Measurements from ENCODE around the gene FOXJ1. TPM values are rescaled to one million over a fixed set of nuclear protein-coding genes. Genes with fewer than 3 reads are reported as not detected.
"Not testable (repeated sequence)": the region's sequence is repeated elsewhere in the genome, so short reads cannot be mapped to it uniquely, and the experiment has no call there.

FOXJ1 gene
- total RNA-seq = 1.3 TPM

GRCh38 chr17:76141212-76142038 lies at the start of gene FOXJ1:
Gene FOXJ1, minus strand, starts transcription at chr17:76141245. Its CDS starts 850 bp downstream, at chr17:76140395.
- peaks cover 18% of the 10 kb centered on the region for H3K27me3 ChIP-seq (ENCODE audit: insufficient read depth, low read length)
- H3K9me3 ChIP-seq (ENCODE audit: low read depth, low read length) = no peaks in the 10 kb centered on the region
- peak within 1 kb of the TSS; percentile 32 for H3K4me3 ChIP-seq (ENCODE audit: low read length)
- H3K4me1 ChIP-seq (ENCODE audit: insufficient read depth, low read length) = peaks cover 62% of the 10 kb centered on the region

GRCh38 chr17:76189741-76190140 lies 48.7 kb upstream of the FOXJ1 start:
- Histone ChIP-seq H3K27me3 (ENCODE audit: insufficient read depth, low read length) (no peaks in the 10 kb centered on the region), H3K4me3 (ENCODE audit: low read length) (no peak overlapping the region), H3K4me1 (ENCODE audit: insufficient read depth, low read length) (peaks cover 48% of the 10 kb centered on the region), H3K9me3 (ENCODE audit: low read depth, low read length) (no peaks in the 10 kb centered on the region)

- Histone ChIP-seq H3K4me1 (ENCODE audit: insufficient read depth, low read length) (peaks cover 48% of the 10 kb centered on the region), H3K27me3 (ENCODE audit: insufficient read depth, low read length) (no peaks in the 10 kb centered on the region), H3K4me3 (ENCODE audit: low read length) (no peak overlapping the region), H3K9me3 (ENCODE audit: low read depth, low read length) (no peaks in the 10 kb centered on the region)
Observed at GRCh38 chr17:76189247-76189646, 48.2 kb upstream of the FOXJ1 start.

- H3K4me1 ChIP-seq (ENCODE audit: insufficient read depth, low read length) = peaks cover 44% of the 10 kb centered on the region
- H3K4me3 ChIP-seq (ENCODE audit: low read length) = no peak overlapping the region
- H3K27me3 ChIP-seq (ENCODE audit: insufficient read depth, low read length) = no peaks in the 10 kb centered on the region
- H3K9me3 ChIP-seq (ENCODE audit: low read depth, low read length) = no peaks in the 10 kb centered on the region
Observed at GRCh38 chr17:76188213-76189016, 47.4 kb upstream of the FOXJ1 start.

GRCh38 chr17:76186774-76187173 lies 45.7 kb upstream of the FOXJ1 start:
- not testable (repeated sequence) for H3K4me3 ChIP-seq (ENCODE audit: low read length); H3K27me3 ChIP-seq (ENCODE audit: insufficient read depth, low read length)
- peaks cover 39% of the 10 kb centered on the region for H3K4me1 ChIP-seq (ENCODE audit: insufficient read depth, low read length)

GRCh38 chr17:76184290-76184689 lies 43.2 kb upstream of the FOXJ1 start:
- Histone ChIP-seq H3K4me1 (ENCODE audit: insufficient read depth, low read length) (peaks cover 39% of the 10 kb centered on the region), H3K4me3 (ENCODE audit: low read length) (no peak overlapping the region)

More at GRCh38 chr17:76186774-76187173, 45.7 kb upstream of the FOXJ1 start:
- H3K9me3 ChIP-seq (ENCODE audit: low read depth, low read length) = not testable (repeated sequence)

GRCh38 chr17:76182016-76182764 lies 41.1 kb upstream of the FOXJ1 start:
- H3K27me3 ChIP-seq (ENCODE audit: insufficient read depth, low read length) = no peaks in the 10 kb centered on the region
- no peak overlapping the region for H3K4me3 ChIP-seq (ENCODE audit: low read length)
- H3K4me1 ChIP-seq (ENCODE audit: insufficient read depth, low read length) = peaks cover 39% of the 10 kb centered on the region
- H3K9me3 ChIP-seq (ENCODE audit: low read depth, low read length) = no peaks in the 10 kb centered on the region

More at GRCh38 chr17:76184290-76184689, 43.2 kb upstream of the FOXJ1 start:
- Histone ChIP-seq H3K9me3 (ENCODE audit: low read depth, low read length) (no peaks in the 10 kb centered on the region), H3K27me3 (ENCODE audit: insufficient read depth, low read length) (no peaks in the 10 kb centered on the region)

- H3K4me3 ChIP-seq (ENCODE audit: low read length) = no peak overlapping the region
- no peaks in the 10 kb centered on the region for H3K27me3 ChIP-seq (ENCODE audit: insufficient read depth, low read length)
- no peaks in the 10 kb centered on the region for H3K9me3 ChIP-seq (ENCODE audit: low read depth, low read length)
- H3K4me1 ChIP-seq (ENCODE audit: insufficient read depth, low read length) = peaks cover 39% of the 10 kb centered on the region
Observed at GRCh38 chr17:76179496-76180467, 38.7 kb upstream of the FOXJ1 start.

GRCh38 chr17:76178124-76178523 lies 37.1 kb upstream of the FOXJ1 start:
- no peaks in the 10 kb centered on the region for H3K9me3 ChIP-seq (ENCODE audit: low read depth, low read length)
- no peaks in the 10 kb centered on the region for H3K27me3 ChIP-seq (ENCODE audit: insufficient read depth, low read length)
- H3K4me1 ChIP-seq (ENCODE audit: insufficient read depth, low read length) = peaks cover 39% of the 10 kb centered on the region
- H3K4me3 ChIP-seq (ENCODE audit: low read length) = no peak overlapping the region

- H3K4me1 ChIP-seq (ENCODE audit: insufficient read depth, low read length) = peaks cover 36% of the 10 kb centered on the region
- no peak overlapping the region for H3K4me3 ChIP-seq (ENCODE audit: low read length)
Observed at GRCh38 chr17:76176701-76177574, 35.9 kb upstream of the FOXJ1 start.

GRCh38 chr17:76174037-76174436 lies 33.0 kb upstream of the FOXJ1 start:
- Histone ChIP-seq H3K9me3 (ENCODE audit: low read depth, low read length) (no peaks in the 10 kb centered on the region), H3K27me3 (ENCODE audit: insufficient read depth, low read length) (no peaks in the 10 kb centered on the region), H3K4me3 (ENCODE audit: low read length) (no peak overlapping the region), H3K4me1 (ENCODE audit: insufficient read depth, low read length) (peaks cover 8% of the 10 kb centered on the region)

More at GRCh38 chr17:76176701-76177574, 35.9 kb upstream of the FOXJ1 start:
- Histone ChIP-seq H3K27me3 (ENCODE audit: insufficient read depth, low read length) (no peaks in the 10 kb centered on the region), H3K9me3 (ENCODE audit: low read depth, low read length) (no peaks in the 10 kb centered on the region)

GRCh38 chr17:76173474-76173873 lies 32.4 kb upstream of the FOXJ1 start:
- H3K9me3 ChIP-seq (ENCODE audit: low read depth, low read length) = no peaks in the 10 kb centered on the region
- peaks cover 7% of the 10 kb centered on the region for H3K4me1 ChIP-seq (ENCODE audit: insufficient read depth, low read length)
- no peaks in the 10 kb centered on the region for H3K27me3 ChIP-seq (ENCODE audit: insufficient read depth, low read length)
- no peak overlapping the region for H3K4me3 ChIP-seq (ENCODE audit: low read length)

- H3K4me3 ChIP-seq (ENCODE audit: low read length) = no peak overlapping the region
- H3K27me3 ChIP-seq (ENCODE audit: insufficient read depth, low read length) = no peaks in the 10 kb centered on the region
- H3K4me1 ChIP-seq (ENCODE audit: insufficient read depth, low read length) = peaks cover 4% of the 10 kb centered on the region
- H3K9me3 ChIP-seq (ENCODE audit: low read depth, low read length) = no peaks in the 10 kb centered on the region
Observed at GRCh38 chr17:76171706-76172105, 30.7 kb upstream of the FOXJ1 start.

All from mononuclear cell (primary cell).